Measurements from ENCODE around the gene ZNF628.
A peak's percentile ranks its signal among the peaks of the same experiment; 100 is the strongest.

The ZNF628 gene

GRCh38 chr19:55493052-55493644, 16.7 kb downstream of the ZNF628 start:
- Histone ChIP-seq H3K4me3 (ENCODE audit: low read depth, low read length) (no peak overlapping the region), H3K27ac (ENCODE audit: extremely low read depth, low read depth, low read length) (no peak overlapping the region), H3K9me3 (ENCODE audit: control insufficient read depth, insufficient read depth, low read depth, low read length) (no peaks in the 10 kb centered on the region), H3K4me1 (ENCODE audit: control insufficient read depth, insufficient read depth, low read length) (no peaks in the 10 kb centered on the region), H3K36me3 (ENCODE audit: control insufficient read depth in 2 of 2, insufficient read depth in 1 of 2, low read length in 2 of 2) (no peaks in the 10 kb centered on the region)
- ChIA-PET CTCF (interaction anchor here (4.4 kb wide), 1 partner anchor 11 kb away, joined by 28 read pairs; no protein-coding TSS in a partner anchor), POLR2A (no interaction called here)
- no peak for TF ChIP-seq REPIN1 (tag by site-specific recombination; IDR thresholded peaks at IDR 0.05; ENCODE audit: low read depth)
- TF ChIP-seq ZBTB17 (tag by site-specific recombination; IDR thresholded peaks at IDR 0.05), result no peak
- no peak for TF ChIP-seq RBAK (tag by site-specific recombination; IDR thresholded peaks at IDR 0.05)
- no peak for TF ChIP-seq ZNF157 (tag by site-specific recombination; IDR thresholded peaks at IDR 0.05)
- TF ChIP-seq ZNF510 (tag by site-specific recombination; IDR thresholded peaks at IDR 0.05; ENCODE audit: insufficient replicate concordance), result no peak
- no peak for TF ChIP-seq ZBTB20 (tag by site-specific recombination; IDR thresholded peaks at IDR 0.05)
- no peak for TF ChIP-seq ZNF394 (tag by site-specific recombination; IDR thresholded peaks at IDR 0.05; ENCODE audit: borderline replicate concordance)
- TF ChIP-seq ZNF404 (tag by site-specific recombination; IDR thresholded peaks at IDR 0.05), result no peak
- no peak for TF ChIP-seq ZNF837 (tag by site-specific recombination; IDR thresholded peaks at IDR 0.05)
- no peak for TF ChIP-seq ELK4 (IDR thresholded peaks at IDR 0.05; ENCODE audit: borderline replicate concordance, low read depth, low read length)
- no peak for TF ChIP-seq TCF7L2 (IDR thresholded peaks at IDR 0.05; ENCODE audit: borderline replicate concordance, low read depth, low read length)
- no peak for TF ChIP-seq GLI2 (tag by site-specific recombination; IDR thresholded peaks at IDR 0.05; ENCODE audit: borderline replicate concordance, low read depth)
- TF ChIP-seq ZNF791 (tag by site-specific recombination; IDR thresholded peaks at IDR 0.05), result no peak
- no peak for TF ChIP-seq ZBTB8A (tag by site-specific recombination; IDR thresholded peaks at IDR 0.05)

GRCh38 chr19:55493645-55494171, 17.3 kb downstream of the ZNF628 start:
- POLR2A ChIA-PET, result no interaction called here
- Histone ChIP-seq H3K4me1 (ENCODE audit: control insufficient read depth, insufficient read depth, low read length) (no peaks in the 10 kb centered on the region), H3K36me3 (ENCODE audit: control insufficient read depth in 2 of 2, insufficient read depth in 1 of 2, low read length in 2 of 2) (no peaks in the 10 kb centered on the region), H3K4me3 (ENCODE audit: low read depth, low read length) (no peak overlapping the region), H3K9me3 (ENCODE audit: control insufficient read depth, insufficient read depth, low read depth, low read length) (no peaks in the 10 kb centered on the region), H3K27ac (ENCODE audit: extremely low read depth, low read depth, low read length) (no peak overlapping the region)
- CTCF ChIA-PET, result interaction anchor here (2.4 kb wide), 1 partner anchor 11 kb away, joined by 18 read pairs; no protein-coding TSS in a partner anchor
- TF ChIP-seq ZNF624 (tag by site-specific recombination; IDR thresholded peaks at IDR 0.05) (no peak), GLIS1 (tag by site-specific recombination; IDR thresholded peaks at IDR 0.05) (peak; percentile 12; the same call in 1 of the 2 replicates), ZNF654 (tag by site-specific recombination; IDR thresholded peaks at IDR 0.05; ENCODE audit: low read depth) (no peak), ZIC2 (tag by site-specific recombination; IDR thresholded peaks at IDR 0.05) (peak; percentile 50)

- ChIA-PET POLR2A (interaction anchor here (1.2 kb wide), 1 partner anchor 138 kb away, joined by 4 read pairs; no protein-coding TSS in a partner anchor), CTCF (interaction anchor here (2.4 kb wide), 1 partner anchor 10 kb away, joined by 18 read pairs; no protein-coding TSS in a partner anchor)
- Histone ChIP-seq H3K36me3 (ENCODE audit: control insufficient read depth in 2 of 2, insufficient read depth in 1 of 2, low read length in 2 of 2) (no peaks in the 10 kb centered on the region), H3K4me1 (ENCODE audit: control insufficient read depth, insufficient read depth, low read length) (no peaks in the 10 kb centered on the region), H3K4me3 (ENCODE audit: low read depth, low read length) (no peak overlapping the region), H3K27ac (ENCODE audit: extremely low read depth, low read depth, low read length) (no peak overlapping the region), H3K9me3 (ENCODE audit: control insufficient read depth, insufficient read depth, low read depth, low read length) (no peaks in the 10 kb centered on the region)
- TF ChIP-seq ZSCAN16 (tag by site-specific recombination; IDR thresholded peaks at IDR 0.05) (no peak), ZBTB17 (tag by site-specific recombination; IDR thresholded peaks at IDR 0.05) (peak; percentile 44), ZFP37 (tag by site-specific recombination; IDR thresholded peaks at IDR 0.05) (no peak), ZNF311 (tag by site-specific recombination; IDR thresholded peaks at IDR 0.05; ENCODE audit: borderline replicate concordance) (no peak), PBX3 (CRISPR knock-in tag; IDR thresholded peaks at IDR 0.05) (no peak), ZBTB21 (tag by site-specific recombination; IDR thresholded peaks at IDR 0.05) (no peak), ZNF416 (tag by site-specific recombination; IDR thresholded peaks at IDR 0.05) (no peak), ZFHX2 (tag by site-specific recombination; conservative IDR thresholded peaks at IDR 0.05) (peak; percentile 95), ZNF174 (tag by site-specific recombination; IDR thresholded peaks at IDR 0.05) (no peak), ZNF362 (tag by site-specific recombination; IDR thresholded peaks at IDR 0.05) (no peak), ZNF23 (tag by site-specific recombination; IDR thresholded peaks at IDR 0.05; ENCODE audit: borderline replicate concordance) (no peak), ZNF555 (tag by site-specific recombination; conservative IDR thresholded peaks at IDR 0.05) (no peak), ZSCAN23 (tag by site-specific recombination; IDR thresholded peaks at IDR 0.05) (no peak)
Observed at GRCh38 chr19:55494172-55494761, 17.9 kb downstream of the ZNF628 start.

Data from HEK293 (cell line).